ENCODE data around the gene CCDC73.

CCDC73 gene

GRCh38 chr11:32583459-32584271 lies 210.8 kb downstream of the CCDC73 start, which contains the start of gene EIF3M:
Gene EIF3M (plus strand): TSS chr11:32583831. CDS start chr11:32583888, 57 bp downstream.
- DNase-seq, result peak; percentile 90

- DNase-seq, result no peak
These were observed 212.9 kb downstream of the CCDC73 start for GRCh38 chr11:32581556-32581955.

- no peak for DNase-seq
These were observed 213.5 kb downstream of the CCDC73 start for GRCh38 chr11:32580967-32581366.

- DNase-seq, result no peak
These were observed 218.0 kb downstream of the CCDC73 start for GRCh38 chr11:32576456-32576855.

GRCh38 chr11:32575070-32575469 lies 219.4 kb downstream of the CCDC73 start:
- DNase-seq, result no peak

GRCh38 chr11:32574421-32574820 lies 220.0 kb downstream of the CCDC73 start:
- no peak for DNase-seq

- DNase-seq, result no peak
These were observed 221.2 kb downstream of the CCDC73 start for GRCh38 chr11:32573228-32573627.

GRCh38 chr11:32571039-32571438 lies 223.4 kb downstream of the CCDC73 start:
- DNase-seq, result no peak

- no peak for DNase-seq
These were observed 225.1 kb downstream of the CCDC73 start for GRCh38 chr11:32569313-32569881.

- DNase-seq, result no peak
These were observed 227.3 kb downstream of the CCDC73 start for GRCh38 chr11:32567154-32567553.

- no peak for DNase-seq
These were observed 227.9 kb downstream of the CCDC73 start for GRCh38 chr11:32566517-32566916.

GRCh38 chr11:32563600-32563959 lies 230.9 kb downstream of the CCDC73 start:
- no peak for DNase-seq

GRCh38 chr11:32562839-32563599 lies 231.4 kb downstream of the CCDC73 start:
- DNase-seq, result no peak

GRCh38 chr11:32561835-32562234 lies 232.6 kb downstream of the CCDC73 start:
- DNase-seq, result no peak

- no peak for DNase-seq
These were observed 238.6 kb downstream of the CCDC73 start for GRCh38 chr11:32555895-32556294.

- no peak for DNase-seq
These were observed 239.4 kb downstream of the CCDC73 start for GRCh38 chr11:32555091-32555490.
